ENCODE results near the gene DNM3. TPM values are rescaled to one million over a fixed set of nuclear protein-coding genes. Genes with fewer than 3 reads are reported as not detected.
A peak's percentile ranks its signal among the peaks of the same experiment; 100 is the strongest.

DNM3 gene
- total RNA-seq, 1 experiment from 2014 or later = 0.71 TPM

GRCh38 chr1:172397633-172398032, 556.3 kb downstream of the DNM3 start:
- intact Hi-C loops (cut with micrococcal nuclease; ENCODE audit: unreplicated experiment) = loop anchor here (2.0 to 5.0 kb wide), 5 partner anchors 40 to 395 kb away; no protein-coding TSS in a partner anchor
- POLR2A ChIA-PET (ENCODE audit: low non-redundant PET) = no interaction called here
- no TSS peak for BruUV-seq (replicated peaks)

GRCh38 chr1:172398193-172398592, 556.9 kb downstream of the DNM3 start:
- peaks cover 21% of the 10 kb centered on the region for H3K4me1 ChIP-seq (ENCODE audit: insufficient read depth, low read length, poor library complexity, severe bottlenecking)
- H3K36me3 ChIP-seq (ENCODE audit: insufficient read depth, low read length, poor library complexity, severe bottlenecking) = no peaks in the 10 kb centered on the region
- H3K9me3 ChIP-seq (ENCODE audit: low read depth, low read length, poor library complexity, severe bottlenecking) = no peaks in the 10 kb centered on the region
- peak; percentile 23 for DNase-seq (ENCODE audit: low spot score)
- TF ChIP-seq EZH2 (IDR thresholded peaks at IDR 0.05; ENCODE audit: borderline replicate concordance, low read depth, low read length, poor library complexity, severe bottlenecking) = no peak
- TF ChIP-seq, protein P1, sequence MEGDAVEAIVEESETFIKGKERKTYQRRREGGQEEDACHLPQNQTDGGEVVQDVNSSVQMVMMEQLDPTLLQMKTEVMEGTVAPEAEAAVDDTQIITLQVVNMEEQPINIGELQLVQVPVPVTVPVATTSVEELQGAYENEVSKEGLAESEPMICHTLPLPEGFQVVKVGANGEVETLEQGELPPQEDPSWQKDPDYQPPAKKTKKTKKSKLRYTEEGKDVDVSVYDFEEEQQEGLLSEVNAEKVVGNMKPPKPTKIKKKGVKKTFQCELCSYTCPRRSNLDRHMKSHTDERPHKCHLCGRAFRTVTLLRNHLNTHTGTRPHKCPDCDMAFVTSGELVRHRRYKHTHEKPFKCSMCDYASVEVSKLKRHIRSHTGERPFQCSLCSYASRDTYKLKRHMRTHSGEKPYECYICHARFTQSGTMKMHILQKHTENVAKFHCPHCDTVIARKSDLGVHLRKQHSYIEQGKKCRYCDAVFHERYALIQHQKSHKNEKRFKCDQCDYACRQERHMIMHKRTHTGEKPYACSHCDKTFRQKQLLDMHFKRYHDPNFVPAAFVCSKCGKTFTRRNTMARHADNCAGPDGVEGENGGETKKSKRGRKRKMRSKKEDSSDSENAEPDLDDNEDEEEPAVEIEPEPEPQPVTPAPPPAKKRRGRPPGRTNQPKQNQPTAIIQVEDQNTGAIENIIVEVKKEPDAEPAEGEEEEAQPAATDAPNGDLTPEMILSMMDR (conservative IDR thresholded peaks at IDR 0.05; ENCODE audit: low read depth, low read length) = no peak
- intact Hi-C loops (cut with micrococcal nuclease; ENCODE audit: unreplicated experiment) = loop anchor here (2.0 to 5.0 kb wide), 5 partner anchors 41 to 395 kb away; no protein-coding TSS in a partner anchor
- BruUV-seq (replicated peaks) = no TSS peak
- no peak overlapping the region for H3K27ac ChIP-seq (ENCODE audit: low read depth, low read length, poor library complexity, severe bottlenecking)
- ChIA-PET CTCF (interaction anchor here (1.0 to 1.5 kb wide), 3 partner anchors 16 to 396 kb away, joined by 4 read pairs; no protein-coding TSS in a partner anchor), POLR2A (ENCODE audit: low non-redundant PET) (no interaction called here)
- H3K27me3 ChIP-seq (replicated peaks; ENCODE audit: insufficient read depth, low read depth, low read length, poor library complexity) = no peaks in the 10 kb centered on the region
- no peak overlapping the region for H3K4me3 ChIP-seq (ENCODE audit: low read depth, low read length, poor library complexity, severe bottlenecking)

More at GRCh38 chr1:172397633-172398032, 556.3 kb downstream of the DNM3 start:
- Histone ChIP-seq H3K27me3 (replicated peaks; ENCODE audit: insufficient read depth, low read depth, low read length, poor library complexity) (no peaks in the 10 kb centered on the region), H3K9me3 (ENCODE audit: low read depth, low read length, poor library complexity, severe bottlenecking) (no peaks in the 10 kb centered on the region), H3K27ac (ENCODE audit: low read depth, low read length, poor library complexity, severe bottlenecking) (no peak overlapping the region), H3K36me3 (ENCODE audit: insufficient read depth, low read length, poor library complexity, severe bottlenecking) (no peaks in the 10 kb centered on the region), H3K4me1 (ENCODE audit: insufficient read depth, low read length, poor library complexity, severe bottlenecking) (peaks cover 21% of the 10 kb centered on the region), H3K4me3 (ENCODE audit: low read depth, low read length, poor library complexity, severe bottlenecking) (no peak overlapping the region)
- CTCF ChIA-PET = interaction anchor here (1.0 kb wide), 1 partner anchor 395 kb away, joined by 4 read pairs; no protein-coding TSS in a partner anchor
- no peak for DNase-seq (ENCODE audit: low spot score)
- no peak for TF ChIP-seq EZH2 (IDR thresholded peaks at IDR 0.05; ENCODE audit: borderline replicate concordance, low read depth, low read length, poor library complexity, severe bottlenecking)
- TF ChIP-seq, protein P1 (conservative IDR thresholded peaks at IDR 0.05; ENCODE audit: low read depth, low read length) = no peak

DNA sequence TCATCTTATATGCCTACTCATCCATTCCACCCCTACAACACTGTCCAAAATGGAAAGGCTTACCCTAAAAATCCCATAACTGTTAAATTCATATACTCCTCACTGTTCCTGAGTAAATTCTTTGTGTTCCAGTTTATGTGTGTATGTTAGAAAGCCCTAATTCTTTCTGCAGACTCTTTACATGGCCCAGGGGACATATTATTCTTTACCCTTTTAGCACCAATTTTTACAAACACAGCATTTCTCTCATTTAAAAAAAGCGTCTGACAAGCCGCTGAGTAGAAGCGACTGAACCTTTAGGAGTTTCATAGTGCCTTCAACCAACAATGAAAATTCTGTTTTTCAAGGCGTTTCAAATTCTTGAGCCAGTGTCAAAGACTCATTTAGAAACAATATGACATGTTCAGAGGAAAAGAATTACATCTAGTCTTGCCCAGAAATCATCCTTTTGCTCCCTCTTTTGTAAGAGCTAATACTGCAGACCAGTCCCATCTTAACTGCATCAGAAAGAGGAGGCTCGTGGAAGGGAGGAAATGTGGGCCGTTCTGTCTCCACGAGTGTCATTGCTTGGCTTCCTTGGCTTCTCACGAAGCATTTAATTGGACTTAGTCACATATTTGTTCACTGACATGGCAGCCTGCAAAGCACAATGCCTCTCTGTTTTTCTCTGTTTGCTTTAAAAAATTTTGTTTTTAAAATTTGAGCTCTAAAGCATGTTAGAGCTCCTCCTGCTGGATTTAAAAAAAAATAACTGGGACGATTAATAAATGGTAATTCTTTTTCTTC, 557.9 kb downstream of the DNM3 start:
- intact Hi-C loops (cut with micrococcal nuclease; ENCODE audit: unreplicated experiment) = loop anchor here (2.0 to 5.0 kb wide), 5 partner anchors 42 to 396 kb away; no protein-coding TSS in a partner anchor
- H3K4me3 ChIP-seq (ENCODE audit: low read depth, low read length, poor library complexity, severe bottlenecking) = no peak overlapping the region
- ChIA-PET CTCF (interaction anchor here (0.5 to 2.4 kb wide), 10 partner anchors 17 to 948 kb away, joined by 3 to 20 read pairs (median 4); no protein-coding TSS in a partner anchor), POLR2A (ENCODE audit: low non-redundant PET) (interaction anchor here (0.6 kb wide), 1 partner anchor 77 kb away, joined by 4 read pairs; no protein-coding TSS in a partner anchor)
- DNase-seq (ENCODE audit: low spot score) = peak; percentile 88
- no peak for TF ChIP-seq EZH2 (IDR thresholded peaks at IDR 0.05; ENCODE audit: borderline replicate concordance, low read depth, low read length, poor library complexity, severe bottlenecking)
- TF ChIP-seq, protein P1 (conservative IDR thresholded peaks at IDR 0.05; ENCODE audit: low read depth, low read length) = peak; percentile 75
- peaks cover 21% of the 10 kb centered on the region for H3K4me1 ChIP-seq (ENCODE audit: insufficient read depth, low read length, poor library complexity, severe bottlenecking)
- no peaks in the 10 kb centered on the region for H3K36me3 ChIP-seq (ENCODE audit: insufficient read depth, low read length, poor library complexity, severe bottlenecking)
- BruUV-seq (replicated peaks) = no TSS peak
- no peaks in the 10 kb centered on the region for H3K9me3 ChIP-seq (ENCODE audit: low read depth, low read length, poor library complexity, severe bottlenecking)
- H3K27me3 ChIP-seq (replicated peaks; ENCODE audit: insufficient read depth, low read depth, low read length, poor library complexity) = no peaks in the 10 kb centered on the region
- H3K27ac ChIP-seq (ENCODE audit: low read depth, low read length, poor library complexity, severe bottlenecking) = peak overlapping the region; percentile 39

Measured in A673 (cell line).